H1 (cell line): Measurements from ENCODE around the gene RNF2. TPM values are rescaled to one million over a fixed set of nuclear protein-coding genes. Genes with fewer than 3 reads are reported as not detected.

ENCODE experiments used
- CTCF ChIA-PET: fragments of 300-600 bp; sonication (Branson Sonifier 250); formaldehyde crosslinking; loops from one replicate; lab custom pipeline; 2021; ENCODE audit not compliant: partially characterized antibody; lab: Charles Lee
- POLR2A ChIA-PET: fragments of 300-600 bp; sonication (Branson Sonifier 250); formaldehyde crosslinking; loops from one replicate; lab custom pipeline; 2021; ENCODE audit warnings: inconsistent platforms; ENCODE audit not compliant: partially characterized antibody; lab: Charles Lee
- DNase-seq, 2 experiments: peaks; one replicate each; pipeline versions ENCODE4 v3.0.0 to v3.0.0-alpha.2; 2010 to 2022; ENCODE audit warnings: low spot score in 2 of 2, low read depth in 1 of 2, mixed read lengths in 1 of 2
- FAIRE-seq: peaks from 2 replicates; lab custom pipeline; 2011; peaks lifted over from hg19 to GRCh38; lab: Jason Lieb, UNC
- H2AFZ ChIP-seq: 2 replicates; pipeline ENCODE4 v1.8.1; 2012; ENCODE audit warnings: low read length, inconsistent platforms
- H2AK5ac ChIP-seq: 2 replicates; pipeline ENCODE4 v1.6.1; 2013; ENCODE audit warnings: low read depth, low read length
- H2BK120ac ChIP-seq: replicated peaks from 2 replicates; pipeline ENCODE3; 2013; ENCODE audit warnings: low read depth, low read length, inconsistent platforms
- H2BK12ac ChIP-seq: 2 replicates; pipeline ENCODE4 v1.6.1; 2013; ENCODE audit warnings: low read depth, low read length
- H2BK15ac ChIP-seq: 2 replicates; pipeline ENCODE4 v1.6.1; 2013; ENCODE audit warnings: low read length
- H2BK20ac ChIP-seq: 2 replicates; pipeline ENCODE4 v1.6.1; 2013; ENCODE audit warnings: low read length
- H2BK5ac ChIP-seq: 2 replicates; pipeline ENCODE4 v1.6.1; 2013; ENCODE audit warnings: low read depth, low read length
- H3K14ac ChIP-seq: 2 replicates; pipeline ENCODE4 v1.6.1; 2013; ENCODE audit warnings: inconsistent platforms; ENCODE audit not compliant: insufficient read length
- H3K18ac ChIP-seq: 2 replicates; pipeline ENCODE4 v1.6.1; 2013; ENCODE audit warnings: low read length; ENCODE audit errors: extremely low read depth
- H3K23ac ChIP-seq: 2 replicates; pipeline ENCODE4 v1.6.1; 2013; ENCODE audit warnings: inconsistent platforms; ENCODE audit not compliant: insufficient read length
- H3K23me2 ChIP-seq: 2 replicates; pipeline ENCODE4 v1.6.1; 2013; ENCODE audit warnings: low read depth, low read length
- H3K27ac ChIP-seq: 2 replicates; pipeline ENCODE4 v1.6.1; 2011; ENCODE audit warnings: low read depth, low read length, inconsistent platforms
- H3K27me3 ChIP-seq, 4 experiments: replicated peaks in 1 of 4; 1 replicate in 1 of 4; 2 replicates in 3 of 4; pipeline versions ENCODE4 v1.6.1 to v1.8.1; 2011 to 2013; ENCODE audit warnings: low read length in 3 of 4, mild to moderate bottlenecking in 3 of 4, inconsistent platforms in 2 of 4, mixed read lengths in 2 of 4, moderate library complexity in 1 of 4; ENCODE audit not compliant: control insufficient read depth in 3 of 4, insufficient read depth in 3 of 4; ENCODE audit errors: extremely low read depth in 1 of 4
- H3K36me3 ChIP-seq, 4 experiments: 2 replicates each; pipeline versions ENCODE4 v1.6.1 to v1.8.1; 2011 to 2013; ENCODE audit warnings: mild to moderate bottlenecking in 4 of 4, low read length in 3 of 4, moderate library complexity in 2 of 4, control low read depth in 1 of 4, inconsistent platforms in 1 of 4; ENCODE audit not compliant: insufficient read depth in 4 of 4, control insufficient read depth in 2 of 4
- H3K4ac ChIP-seq: replicated peaks from 2 replicates; pipeline ENCODE3; 2013; ENCODE audit warnings: low read length, low read depth, mixed read lengths, inconsistent platforms; ENCODE audit not compliant: insufficient read length
- H3K4me1 ChIP-seq, 4 experiments: replicated peaks in 1 of 4; 1 replicate in 1 of 4; 2 replicates in 3 of 4; pipeline versions ENCODE4 v1.6.1 to v1.8.1; 2011 to 2013; ENCODE audit warnings: low read length in 3 of 4, inconsistent platforms in 2 of 4, mixed read lengths in 1 of 4; ENCODE audit not compliant: insufficient read depth in 4 of 4, control insufficient read depth in 3 of 4
- H3K4me2 ChIP-seq, 2 experiments: 2 replicates each; pipeline versions ENCODE4 v1.6.1 to v1.8.1; 2011 to 2013; ENCODE audit warnings: low read depth in 2 of 2, low read length in 2 of 2, control low read depth in 1 of 2, inconsistent platforms in 1 of 2, mild to moderate bottlenecking in 1 of 2; ENCODE audit not compliant: insufficient read depth in 1 of 2
- H3K4me3 ChIP-seq, 4 experiments: fragments of 200-600, 300-600 bp in 1 of 4; sonication (generic), shearing (Covaris generic), sonication (Bioruptor Twin) in 1 of 4; 2 replicates each; pipeline versions ENCODE4 v1.5.1 to v1.8.1; 2011 to 2016; ENCODE audit warnings: low read length in 4 of 4, low read depth in 3 of 4, control low read depth in 2 of 4, inconsistent platforms in 2 of 4, mild to moderate bottlenecking in 2 of 4, mixed read lengths in 1 of 4, moderate library complexity in 1 of 4; ENCODE audit not compliant: insufficient read depth in 2 of 4; ENCODE audit errors: extremely low read depth in 1 of 4
- H3K56ac ChIP-seq: replicated peaks from 2 replicates; pipeline ENCODE3; 2013; ENCODE audit warnings: low read depth, mild to moderate bottlenecking, mixed read lengths, low read length, inconsistent platforms; ENCODE audit not compliant: insufficient read length
- H3K79me1 ChIP-seq: 2 replicates; pipeline ENCODE4 v1.6.1; 2013; ENCODE audit warnings: low read depth, low read length, control low read depth
- H3K79me2 ChIP-seq, 2 experiments: 2 replicates each; pipeline versions ENCODE4 v1.6.1 to v1.8.1; 2012 to 2013; ENCODE audit warnings: low read length in 2 of 2, mild to moderate bottlenecking in 2 of 2, inconsistent platforms in 1 of 2; ENCODE audit not compliant: insufficient read depth in 2 of 2, control insufficient read depth in 1 of 2
- H3K9ac ChIP-seq, 4 experiments: replicated peaks in 1 of 4; 1 replicate in 1 of 4; 2 replicates in 3 of 4; pipeline versions ENCODE4 v1.6.1 to v1.8.1; 2011 to 2013; ENCODE audit warnings: low read depth in 3 of 4, low read length in 3 of 4, control low read depth in 2 of 4, mild to moderate bottlenecking in 2 of 4, moderate library complexity in 2 of 4, inconsistent platforms in 1 of 4; ENCODE audit errors: extremely low read depth in 1 of 4
- H3K9me3 ChIP-seq, 2 experiments: 2 replicates each; pipeline versions ENCODE4 v1.6.1 to v1.8.1; 2012 to 2013; ENCODE audit warnings: mild to moderate bottlenecking in 2 of 2, moderate library complexity in 2 of 2, control low read depth in 1 of 2, inconsistent platforms in 1 of 2, low read depth in 1 of 2, low read length in 1 of 2, mixed read lengths in 1 of 2; ENCODE audit not compliant: insufficient read depth in 2 of 2
- H4K20me1 ChIP-seq, 2 experiments: replicated peaks in 1 of 2; 2 replicates each; pipeline versions ENCODE3 to v1.8.1; 2011 to 2013; ENCODE audit warnings: inconsistent platforms in 2 of 2, low read length in 2 of 2, mild to moderate bottlenecking in 1 of 2; ENCODE audit not compliant: insufficient read depth in 2 of 2, control insufficient read depth in 1 of 2
- H4K5ac ChIP-seq: 2 replicates; pipeline ENCODE4 v1.6.1; 2013; ENCODE audit warnings: low read length, low read depth, mixed read lengths, inconsistent platforms; ENCODE audit not compliant: insufficient read length
- H4K8ac ChIP-seq: 2 replicates; pipeline ENCODE4 v1.8.0; 2013; ENCODE audit warnings: mild to moderate bottlenecking, moderate library complexity, low read length, inconsistent platforms; ENCODE audit not compliant: insufficient read depth; ENCODE audit errors: extremely low read depth
- H4K91ac ChIP-seq: replicated peaks from 2 replicates; pipeline ENCODE3; 2013; ENCODE audit warnings: low read length, mixed read lengths, inconsistent platforms; ENCODE audit not compliant: insufficient read length
- BCL11A ChIP-seq, 2 experiments: IDR thresholded peaks; one replicate each; pipeline ENCODE4 v1.6.1; 2011; ENCODE audit warnings: low read depth in 2 of 2, low read length in 2 of 2, mild to moderate bottlenecking in 2 of 2
- CEBPB ChIP-seq: IDR thresholded peaks from 2 replicates; pipeline ENCODE4 v1.6.1; 2012; ENCODE audit warnings: low read depth, low read length
- FOSL1 ChIP-seq: IDR thresholded peaks from 2 replicates; pipeline ENCODE4 v1.6.1; 2011; ENCODE audit warnings: mild to moderate bottlenecking, low read depth, low read length, moderate library complexity; ENCODE audit not compliant: insufficient read depth
- WGBS, 2 experiments: shearing (Covaris generic) in 1 of 2; methylation state at CpG; one replicate each; pipeline versions ENCODE4 v1.1.6 to v1.1.7; 2013 to 2015; ENCODE audit warnings: low lambda C conversion rate in 2 of 2, mixed read lengths in 2 of 2, inconsistent platforms in 1 of 2, low coverage in 1 of 2, missing lambda C conversion rate in 1 of 2; ENCODE audit not compliant: insufficient replicate concordance in 2 of 2, insufficient coverage in 1 of 2, insufficient read length in 1 of 2; ENCODE audit errors: extremely low coverage in 1 of 2, missing lambda C conversion rate in 1 of 2; 5-methylcytosine and 5-hydroxymethylcytosine counted together
- polyA plus RNA-seq, 7 experiments: library from polyadenylated mRNA; depleted of rRNA in 3 of 7; stranded (reverse) in 5 of 7; unstranded in 2 of 7; fragments of >200 nt in 5 of 7; fragments of 200-250 nt in 2 of 7; gene quantifications; 1 replicate in 5 of 7; 2 replicates in 1 of 7; 4 replicates in 1 of 7; pipeline versions ENCODE4 v1.2.1 to v1.2.3, GENCODE V29; 2011 to 2013; ENCODE audit warnings: missing spikeins in 2 of 7, mixed read lengths in 2 of 7
- total RNA-seq: library from RNA; stranded (reverse); fragmentation: NEBNext Ultra II Directional; extraction: Animal tissue kit (Norgen Biotek cat#: 25700); gene quantifications from 2 replicates; pipeline ENCODE4 v1.2.1, GENCODE V29; 2021
- TF ChIP-seq, protein P1 (sequence below): IDR thresholded peaks from 2 replicates; pipeline ENCODE4 v1.6.1; 2012; ENCODE audit warnings: inconsistent platforms

RNF2 gene
- total and polyA plus RNA-seq, 2 of the 8 experiments (the other 6 are each of a cell fraction or from before 2014, with no cell fraction given) = 28.9 to 58.9 TPM

DNA sequence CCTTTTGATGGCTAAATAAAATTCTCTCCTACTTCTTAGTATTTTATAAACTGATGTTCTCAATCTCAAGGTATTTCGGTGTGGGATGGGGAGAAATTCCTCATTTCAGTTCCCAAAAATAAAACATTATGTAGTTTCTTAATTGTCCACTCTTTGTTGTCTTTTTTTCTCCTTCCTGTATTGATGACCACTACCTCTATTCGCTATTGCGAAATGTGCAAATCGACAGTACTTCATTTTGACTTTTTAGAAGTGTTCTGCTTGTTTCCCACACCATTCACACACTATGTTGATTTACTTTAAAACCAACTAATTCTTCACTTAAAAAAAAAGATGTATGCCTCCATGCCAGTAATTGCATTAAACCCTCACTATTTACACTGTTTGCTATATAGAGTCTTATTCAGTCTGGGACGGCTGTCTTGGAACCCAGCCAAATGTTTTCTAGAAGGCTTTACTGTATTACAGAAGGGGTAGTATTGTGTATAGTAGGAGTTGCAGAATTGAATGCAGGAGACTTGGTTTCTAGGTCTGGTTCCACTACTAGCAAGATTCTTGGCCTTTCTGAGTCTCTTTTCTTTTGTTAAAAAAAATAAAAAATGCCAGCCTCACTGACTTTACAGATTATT lies 5.6 kb downstream of the RNF2 start:
- H3K23me2 ChIP-seq = peaks cover 4% of the 10 kb centered on the region; the same call in 1 of the 2 replicates
- H3K9me3 ChIP-seq = no peaks in the 10 kb centered on the region
- no peak overlapping the region for H2BK120ac ChIP-seq
- H3K4ac ChIP-seq = no peak overlapping the region
- peaks cover 0 to 7% (median 2%) of the 10 kb centered on the region in 4 experiments; a peak in 3 of 7 replicates for H3K4me1 ChIP-seq
- H3K79me1 ChIP-seq = peaks cover 3% of the 10 kb centered on the region
- peaks cover 2 to 15% of the 10 kb centered on the region in 2 experiments for H4K20me1 ChIP-seq
- H2BK5ac ChIP-seq = no peak overlapping the region
- FAIRE-seq = no peak
- CTCF ChIA-PET = no interaction called here
- 90% methylated on average over 5 of the region's 5 CpGs; no CpG with 5 or more reads in 1 of the 2 experiments for WGBS, 2 experiments
- H4K5ac ChIP-seq = no peak overlapping the region
- no peaks in the 10 kb centered on the region for H3K27me3 ChIP-seq
- no peak overlapping the region for H3K9ac ChIP-seq
- no peak overlapping the region for H2BK15ac ChIP-seq
- no peaks in the 10 kb centered on the region for H3K36me3 ChIP-seq
- no peak overlapping the region for H3K4me3 ChIP-seq
- H3K4me2 ChIP-seq = no peak overlapping the region
- POLR2A ChIA-PET = no interaction called here
- H4K91ac ChIP-seq = no peak overlapping the region
- no peak overlapping the region for H2BK12ac ChIP-seq
- no peak overlapping the region for H3K27ac ChIP-seq
- DNase-seq = no peak
- H4K8ac ChIP-seq = no peak overlapping the region
- H2BK20ac ChIP-seq = no peak overlapping the region
- H3K23ac ChIP-seq = no peak overlapping the region
- no peak overlapping the region for H3K14ac ChIP-seq
- H3K56ac ChIP-seq = no peak overlapping the region
- peaks cover 40 to 98% of the 10 kb centered on the region in 2 experiments for H3K79me2 ChIP-seq
- no peak overlapping the region for H3K18ac ChIP-seq
- no peak overlapping the region for H2AK5ac ChIP-seq
- TF ChIP-seq FOSL1 (no peak), CEBPB (peak; percentile 93), BCL11A (IDR thresholded peaks at IDR 0.05; ENCODE audit: low read depth in 2 of 2, low read length in 2 of 2) (no peak)
- TF ChIP-seq, protein P1, sequence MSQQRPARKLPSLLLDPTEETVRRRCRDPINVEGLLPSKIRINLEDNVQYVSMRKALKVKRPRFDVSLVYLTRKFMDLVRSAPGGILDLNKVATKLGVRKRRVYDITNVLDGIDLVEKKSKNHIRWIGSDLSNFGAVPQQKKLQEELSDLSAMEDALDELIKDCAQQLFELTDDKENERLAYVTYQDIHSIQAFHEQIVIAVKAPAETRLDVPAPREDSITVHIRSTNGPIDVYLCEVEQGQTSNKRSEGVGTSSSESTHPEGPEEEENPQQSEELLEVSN = no peak
- no peak overlapping the region for H2AFZ ChIP-seq
